Astrocyte of the cerebellum (primary cell): ENCODE results near the gene UBTD2.

ENCODE experiments used
- DNase-seq: peaks from one replicate; pipeline ENCODE4 v3.0.0-alpha.2; 2011; ENCODE audit warnings: low read depth
- H3K4me3 ChIP-seq: 2 replicates; pipeline ENCODE4 v1.5.1; 2011; ENCODE audit warnings: mild to moderate bottlenecking, low read depth, low read length, moderate library complexity
- in situ Hi-C: cut with HindIII; loops from 2 replicates; pipeline ENCODE4 v1.10.0; 2017; ENCODE audit warnings: low sequenced_read_pairs
- TF ChIP-seq, protein P1 (sequence below): IDR thresholded peaks from 2 replicates; pipeline ENCODE4 v1.5.1; 2012; ENCODE audit warnings: low read length, low read depth, moderate library complexity, mild to moderate bottlenecking; ENCODE audit errors: missing control alignments

The UBTD2 gene

DNA sequence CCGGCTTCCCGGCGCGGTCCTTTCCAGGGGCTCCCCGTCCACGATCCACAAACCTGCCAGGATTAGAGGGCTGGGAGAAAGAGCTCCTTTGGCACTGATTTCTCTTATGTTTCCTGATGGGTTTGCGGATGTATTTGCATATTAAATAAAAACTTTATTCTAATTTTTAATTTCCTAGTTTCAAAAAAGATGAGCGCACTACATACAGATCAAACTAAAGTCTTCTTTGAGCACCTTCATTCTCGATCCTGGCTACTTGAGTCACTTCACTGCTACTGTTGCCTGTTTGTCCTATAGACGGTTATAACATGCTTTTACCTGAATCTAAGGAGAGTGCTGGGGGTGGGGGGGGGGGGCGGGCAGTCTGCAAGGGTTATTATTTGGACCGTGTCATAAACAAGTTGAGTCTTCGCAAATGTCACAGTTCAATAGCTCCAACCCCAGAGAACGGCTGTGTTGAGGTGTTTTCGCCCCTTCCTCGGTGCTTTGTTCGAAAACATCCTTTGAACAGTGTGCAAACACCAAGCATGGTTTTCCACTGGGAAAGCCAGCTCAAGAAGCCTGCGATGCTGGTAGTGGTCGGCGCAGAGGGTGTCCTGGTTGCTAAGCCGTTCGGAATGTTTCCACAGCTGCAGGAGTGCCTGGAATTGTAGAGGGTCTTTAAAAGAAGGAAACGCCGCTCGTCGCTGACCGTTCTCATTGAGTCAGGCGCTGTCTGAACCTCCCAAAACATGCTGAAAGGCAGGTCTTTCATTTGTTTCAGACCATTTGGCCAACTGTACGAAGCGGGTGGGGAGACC lies 94.5 kb downstream of the UBTD2 start:
- TF ChIP-seq, protein P1, sequence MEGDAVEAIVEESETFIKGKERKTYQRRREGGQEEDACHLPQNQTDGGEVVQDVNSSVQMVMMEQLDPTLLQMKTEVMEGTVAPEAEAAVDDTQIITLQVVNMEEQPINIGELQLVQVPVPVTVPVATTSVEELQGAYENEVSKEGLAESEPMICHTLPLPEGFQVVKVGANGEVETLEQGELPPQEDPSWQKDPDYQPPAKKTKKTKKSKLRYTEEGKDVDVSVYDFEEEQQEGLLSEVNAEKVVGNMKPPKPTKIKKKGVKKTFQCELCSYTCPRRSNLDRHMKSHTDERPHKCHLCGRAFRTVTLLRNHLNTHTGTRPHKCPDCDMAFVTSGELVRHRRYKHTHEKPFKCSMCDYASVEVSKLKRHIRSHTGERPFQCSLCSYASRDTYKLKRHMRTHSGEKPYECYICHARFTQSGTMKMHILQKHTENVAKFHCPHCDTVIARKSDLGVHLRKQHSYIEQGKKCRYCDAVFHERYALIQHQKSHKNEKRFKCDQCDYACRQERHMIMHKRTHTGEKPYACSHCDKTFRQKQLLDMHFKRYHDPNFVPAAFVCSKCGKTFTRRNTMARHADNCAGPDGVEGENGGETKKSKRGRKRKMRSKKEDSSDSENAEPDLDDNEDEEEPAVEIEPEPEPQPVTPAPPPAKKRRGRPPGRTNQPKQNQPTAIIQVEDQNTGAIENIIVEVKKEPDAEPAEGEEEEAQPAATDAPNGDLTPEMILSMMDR: no peak
- H3K4me3 ChIP-seq: peak overlapping the region; percentile 94

DNA sequence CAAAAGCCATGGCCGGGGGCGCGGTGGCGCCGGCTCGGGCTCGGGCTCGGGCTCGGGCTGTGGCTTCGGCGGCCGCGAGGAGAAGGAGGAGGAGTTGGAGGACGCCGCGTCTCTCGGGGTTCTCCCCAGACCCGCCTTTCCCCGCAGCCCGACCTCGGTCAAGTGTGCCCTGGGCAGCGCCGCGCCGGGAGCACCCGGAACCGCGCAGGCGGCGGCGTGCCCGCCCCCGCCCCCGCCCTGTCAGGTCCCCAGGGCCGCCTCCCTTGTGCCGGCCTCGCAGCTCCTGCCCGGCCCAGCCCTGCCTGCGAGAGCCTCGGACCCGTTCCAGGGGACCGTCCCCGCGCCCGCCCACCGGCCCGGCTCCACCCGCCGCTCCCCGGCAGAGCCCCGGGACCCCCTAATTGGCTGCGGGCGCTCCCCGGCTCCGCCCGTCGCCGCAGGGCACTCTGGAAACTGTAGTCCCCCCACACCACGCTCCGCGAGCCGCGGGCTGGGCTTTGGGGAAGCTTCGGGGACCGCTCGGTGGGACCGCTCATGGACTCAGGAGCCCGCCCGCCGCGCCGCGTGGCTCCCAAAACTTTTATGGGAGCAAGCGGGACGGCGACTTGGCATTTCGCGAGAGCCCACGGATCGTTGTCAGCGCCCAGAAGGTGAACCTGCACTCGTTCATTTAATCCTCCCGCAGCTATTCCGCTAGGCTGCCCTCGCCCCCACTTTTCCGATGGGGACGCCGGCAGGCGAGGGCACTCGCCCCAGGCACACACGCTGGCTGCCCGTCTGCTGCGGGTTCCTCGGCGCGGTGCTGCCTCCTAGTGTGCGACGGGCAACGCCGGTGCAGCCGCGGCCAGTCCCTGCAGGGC lies 95.3 kb downstream of the UBTD2 start, which contains the start of gene STK10:
Gene STK10 (minus strand): TSS at position 192 of the 860 bp plus-strand sequence. CDS start 182 bp downstream, at position 10.
- TF ChIP-seq, protein P1: peak; percentile 78
- peak within 1 kb of the TSS; percentile 94 for H3K4me3 ChIP-seq
- in situ Hi-C loops: loop anchor here (5.0 kb wide), 1 partner anchor 76 kb away; no protein-coding TSS in a partner anchor
- DNase-seq: peak; percentile 59

More for the DNA sequence above, 94.5 kb downstream of the UBTD2 start:
- peak; percentile 80 for DNase-seq
- in situ Hi-C loops: loop anchor here (5.0 kb wide), 1 partner anchor 77 kb away; no protein-coding TSS in a partner anchor

DNA sequence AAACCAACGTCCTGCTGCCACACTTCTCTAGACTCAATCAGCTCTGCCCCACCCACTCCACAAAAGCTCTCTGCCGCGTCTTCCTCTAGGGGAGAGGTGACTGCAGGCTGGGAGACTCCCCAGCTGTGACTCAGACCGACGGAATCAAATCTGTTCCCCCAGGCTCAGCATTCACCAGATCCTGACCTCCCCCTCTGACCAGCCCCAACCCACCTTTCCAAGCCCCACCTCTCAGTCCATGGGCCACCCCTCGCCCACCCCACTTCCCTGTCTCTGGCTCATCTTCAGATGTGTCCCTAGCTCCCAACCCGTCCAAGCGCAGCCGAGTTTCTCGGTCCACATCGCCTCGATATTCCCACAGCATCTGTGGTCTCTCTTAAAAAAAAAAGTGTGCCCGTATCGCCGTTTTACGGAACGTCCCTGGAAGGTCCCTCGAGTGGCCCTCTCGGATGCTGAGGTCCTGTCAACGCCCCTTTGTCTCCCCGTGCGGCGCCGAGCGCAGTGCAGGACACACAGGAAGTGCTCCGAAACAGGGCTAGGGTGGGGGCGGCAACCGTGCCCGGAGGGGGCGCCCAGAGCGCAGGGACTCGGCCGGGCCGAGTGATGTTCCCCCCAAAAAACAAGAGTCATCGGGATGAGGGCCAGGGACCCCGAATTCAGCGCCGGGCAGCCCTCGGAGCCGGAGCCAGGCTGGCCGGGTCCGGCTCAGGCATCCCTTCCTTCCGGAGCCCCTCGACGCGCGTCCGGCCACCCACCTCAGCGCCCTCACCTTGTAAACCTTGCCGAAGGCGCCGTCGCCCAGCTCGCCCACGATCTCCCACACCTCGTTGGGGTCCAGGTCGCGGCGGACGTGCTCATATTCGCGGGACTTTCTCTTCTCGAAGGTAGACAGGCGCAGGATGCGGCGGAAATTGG lies 96.2 kb downstream of the UBTD2 start:
- DNase-seq: peak; percentile 27
- peak overlapping the region; percentile 94 for H3K4me3 ChIP-seq
- in situ Hi-C loops: loop anchor here (5.0 kb wide), 1 partner anchor 75 kb away; no protein-coding TSS in a partner anchor
- TF ChIP-seq, protein P1: no peak

DNA sequence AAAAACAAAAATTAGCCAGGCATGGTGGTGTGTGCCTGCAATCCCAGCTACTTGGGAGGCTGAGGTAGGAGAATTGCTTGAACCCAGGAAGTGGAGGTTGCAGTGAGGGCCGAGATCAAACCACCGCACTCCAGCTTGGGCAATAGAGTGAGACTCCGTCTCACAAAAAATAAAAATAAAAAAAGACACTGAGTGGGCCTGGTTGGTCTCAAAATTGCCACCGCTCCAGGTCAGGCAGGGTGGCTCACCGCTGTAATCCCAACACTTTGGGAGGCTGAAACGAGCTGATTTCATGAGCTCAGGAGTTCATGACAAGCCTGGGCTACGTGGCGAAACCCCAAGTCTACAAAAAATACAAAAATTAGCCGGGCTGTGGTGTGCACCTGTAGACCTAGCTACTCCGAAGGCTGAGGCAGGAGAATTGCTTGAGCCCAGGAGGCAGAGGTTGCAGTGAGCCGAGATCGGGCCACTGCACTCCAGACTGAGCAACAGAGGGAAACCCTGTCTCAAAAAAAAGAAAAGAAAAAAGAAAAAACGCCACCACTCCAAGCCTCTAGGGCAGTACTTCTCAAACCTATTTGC lies 97.4 kb downstream of the UBTD2 start:
- in situ Hi-C loops: loop anchor here (5.0 kb wide), 1 partner anchor 74 kb away; no protein-coding TSS in a partner anchor
- peak overlapping the region; percentile 94 for H3K4me3 ChIP-seq
- TF ChIP-seq, protein P1: no peak
- DNase-seq: no peak

DNA sequence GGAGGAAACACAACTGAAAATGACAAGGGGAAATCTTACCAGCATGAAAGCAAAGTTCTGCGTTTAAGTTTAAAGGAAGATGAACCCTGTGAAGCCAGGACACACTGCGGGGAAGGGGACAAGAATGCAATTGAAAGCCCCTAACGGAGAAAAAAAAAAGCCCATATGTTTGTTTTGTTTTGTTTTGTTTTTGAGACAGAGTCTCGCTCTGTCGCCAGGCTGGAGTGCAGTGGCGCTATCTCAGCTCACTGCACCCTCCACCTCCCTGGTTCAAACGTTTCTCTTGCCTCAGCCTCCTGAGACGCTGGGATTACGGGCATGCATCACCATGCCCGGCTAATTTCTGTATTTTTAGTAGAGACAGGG lies 98.5 kb downstream of the UBTD2 start:
- TF ChIP-seq, protein P1: no peak
- no peak for DNase-seq
- H3K4me3 ChIP-seq: no peak overlapping the region
- in situ Hi-C loops: loop anchor here (5.0 kb wide), 1 partner anchor 73 kb away; no protein-coding TSS in a partner anchor
